IMR-90 (cell line): Measurements from ENCODE around the gene FOXI1.

Source experiments
- CHD1 ChIP-seq: IDR thresholded peaks from 2 replicates; pipeline ENCODE4 v1.6.1; 2012; ENCODE audit warnings: low read depth, low read length, improper control_type of control experiment
- CTCF ChIP-seq: conservative IDR thresholded peaks from 2 replicates; pipeline ENCODE4 v1.5.1; 2012; ENCODE audit warnings: mild to moderate bottlenecking, low read depth, low read length, improper control_type of control experiment
- ELK1 ChIP-seq: fragments of 150-350 bp; IDR thresholded peaks from 2 replicates; pipeline ENCODE4 v1.6.1; 2016; ENCODE audit warnings: low read depth, mild to moderate bottlenecking, low read length, moderate library complexity, borderline replicate concordance
- FOS ChIP-seq: fragments of 150-350 bp; IDR thresholded peaks from 2 replicates; pipeline ENCODE4 v1.6.1; 2016; ENCODE audit warnings: low read depth, low read length
- MAZ ChIP-seq: IDR thresholded peaks from 2 replicates; pipeline ENCODE4 v1.6.1; 2012; ENCODE audit warnings: low read depth, mild to moderate bottlenecking, low read length, improper control_type of control experiment, moderate library complexity, borderline replicate concordance
- POLR2A ChIP-seq: IDR thresholded peaks from 2 replicates; pipeline ENCODE4 v1.6.1; 2012; ENCODE audit warnings: mild to moderate bottlenecking, low read depth, low read length
- RAD21 ChIP-seq: IDR thresholded peaks from 2 replicates; pipeline ENCODE4 v1.6.1; 2012; ENCODE audit warnings: low read length, improper control_type of control experiment
- RCOR1 ChIP-seq: IDR thresholded peaks from 2 replicates; pipeline ENCODE4 v1.6.1; 2012; ENCODE audit warnings: mild to moderate bottlenecking, low read length, improper control_type of control experiment; ENCODE audit not compliant: insufficient replicate concordance
- SMC3 ChIP-seq: fragments of 150-350 bp; IDR thresholded peaks from 2 replicates; pipeline ENCODE4 v1.6.1; 2016; ENCODE audit warnings: low read depth, mild to moderate bottlenecking, antibody characterized with exemption, low read length, moderate library complexity

DNA sequence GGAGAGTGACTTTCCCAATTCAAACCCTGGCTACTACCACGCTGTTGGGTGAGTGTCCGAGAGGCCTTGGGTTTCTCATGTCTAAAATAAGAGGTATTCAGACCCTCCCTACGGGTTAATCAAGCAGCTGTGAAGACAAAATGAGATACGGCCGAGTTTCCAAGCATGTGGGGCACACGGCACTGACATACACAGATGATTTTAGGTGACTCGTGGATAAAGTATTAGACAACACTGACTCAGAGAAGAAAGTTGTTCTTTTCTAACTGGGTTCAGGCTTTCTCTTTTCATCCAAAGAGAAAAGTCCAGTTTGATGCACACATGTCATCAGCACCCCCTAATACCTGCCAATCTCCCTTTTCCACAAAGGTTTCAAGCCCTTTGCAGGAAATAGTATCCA is 15.6 kb downstream of the FOXI1 start:
- no peak for TF ChIP-seq POLR2A
- no peak for TF ChIP-seq RAD21
- TF ChIP-seq CTCF = no peak
- TF ChIP-seq MAZ = no peak
- TF ChIP-seq CHD1 = no peak
- TF ChIP-seq ELK1 = no peak
- TF ChIP-seq RCOR1 = no peak
- no peak for TF ChIP-seq FOS
- TF ChIP-seq SMC3 = no peak
